ENCODE data around the gene LGALS3.
A peak's percentile ranks its signal among the peaks of the same experiment; 100 is the strongest.

The LGALS3 gene

GRCh38 chr14:55115460-55115859 lies 13.6 kb upstream of the LGALS3 start:
- DNase-seq (ENCODE audit: low spot score) = no peak

GRCh38 chr14:55115861-55116245 lies 13.2 kb upstream of the LGALS3 start:
- no peak for DNase-seq (ENCODE audit: low spot score)

GRCh38 chr14:55116246-55117030 lies 12.6 kb upstream of the LGALS3 start:
- DNase-seq (ENCODE audit: low spot score) = no peak

- DNase-seq (ENCODE audit: low spot score) = no peak
Measured at GRCh38 chr14:55117803-55118441, 11.1 kb upstream of the LGALS3 start.

GRCh38 chr14:55118761-55119160 lies 10.3 kb upstream of the LGALS3 start:
- no peak for DNase-seq (ENCODE audit: low spot score)

- DNase-seq (ENCODE audit: low spot score) = no peak
Measured at GRCh38 chr14:55120571-55121495, 8.2 kb upstream of the LGALS3 start.

GRCh38 chr14:55121628-55122439 lies 7.2 kb upstream of the LGALS3 start:
- no peak for DNase-seq (ENCODE audit: low spot score)

- DNase-seq (ENCODE audit: low spot score) = no peak
Measured at GRCh38 chr14:55122440-55122986, 6.5 kb upstream of the LGALS3 start.

- no peak for DNase-seq (ENCODE audit: low spot score)
Measured at GRCh38 chr14:55123101-55123500, 6.0 kb upstream of the LGALS3 start.

GRCh38 chr14:55123852-55124639 lies 5.0 kb upstream of the LGALS3 start:
- DNase-seq (ENCODE audit: low spot score) = no peak

GRCh38 chr14:55124774-55125386 lies 4.2 kb upstream of the LGALS3 start:
- no peak for DNase-seq (ENCODE audit: low spot score)

- DNase-seq (ENCODE audit: low spot score) = peak; percentile 13
Measured at GRCh38 chr14:55125403-55125802, 3.6 kb upstream of the LGALS3 start.

GRCh38 chr14:55126034-55126433 lies 3.0 kb upstream of the LGALS3 start:
- DNase-seq (ENCODE audit: low spot score) = no peak

GRCh38 chr14:55126932-55127459 lies 2.1 kb upstream of the LGALS3 start:
- no peak for DNase-seq (ENCODE audit: low spot score)

- no peak for DNase-seq (ENCODE audit: low spot score)
Measured at GRCh38 chr14:55127460-55127951, 1.5 kb upstream of the LGALS3 start.

GRCh38 chr14:55128386-55129085 lies 516 bp upstream of the LGALS3 start:
- DNase-seq (ENCODE audit: low spot score) = no peak

- DNase-seq (ENCODE audit: low spot score) = peak; percentile 63
Measured at GRCh38 chr14:55129428-55130195, 560 bp downstream of the LGALS3 start.

GRCh38 chr14:55130196-55130550 lies 1.1 kb downstream of the LGALS3 start:
- DNase-seq (ENCODE audit: low spot score) = no peak

Measured in CD4-positive, alpha-beta T cell treated with Interleukin-15 for 4 hours (primary cell).